Activated CD8-positive, alpha-beta memory T cell treated with anti-CD3 and anti-CD28 coated beads for 24 hours (primary cell): ENCODE measurements around the gene KCNRG.
"Not testable (repeated sequence)": the region's sequence is repeated elsewhere in the genome, so short reads cannot be mapped to it uniquely, and the experiment has no call there.

ENCODE experiments used
- DNase-seq: peaks from one replicate; pipeline ENCODE4 v3.0.0-alpha.2; 2020

Gene KCNRG

DNA sequence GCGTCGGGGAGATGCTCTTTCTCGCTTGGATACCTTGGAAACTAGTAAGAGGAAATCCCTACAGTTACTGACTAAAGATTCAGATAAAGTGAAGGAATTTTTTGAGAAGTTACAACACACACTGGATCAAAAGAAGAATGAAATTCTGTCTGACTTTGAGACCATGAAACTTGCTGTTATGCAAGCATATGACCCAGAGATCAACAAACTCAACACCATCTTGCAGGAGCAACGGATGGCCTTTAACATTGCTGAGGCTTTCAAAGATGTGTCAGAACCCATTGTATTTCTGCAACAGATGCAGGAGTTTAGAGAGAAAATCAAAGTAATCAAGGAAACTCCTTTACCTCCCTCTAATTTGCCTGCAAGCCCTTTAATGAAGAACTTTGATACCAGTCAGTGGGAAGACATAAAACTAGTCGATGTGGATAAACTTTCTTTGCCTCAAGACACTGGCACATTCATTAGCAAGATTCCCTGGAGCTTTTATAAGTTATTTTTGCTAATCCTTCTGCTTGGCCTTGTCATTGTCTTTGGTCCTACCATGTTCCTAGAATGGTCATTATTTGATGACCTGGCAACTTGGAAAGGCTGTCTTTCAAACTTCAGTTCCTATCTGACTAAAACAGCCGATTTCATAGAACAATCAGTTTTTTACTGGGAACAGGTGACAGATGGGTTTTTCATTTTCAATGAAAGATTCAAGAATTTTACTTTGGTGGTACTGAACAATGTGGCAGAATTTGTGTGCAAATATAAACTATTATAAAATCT, 2.7 kb upstream of the KCNRG start:
- no peak for DNase-seq

DNA sequence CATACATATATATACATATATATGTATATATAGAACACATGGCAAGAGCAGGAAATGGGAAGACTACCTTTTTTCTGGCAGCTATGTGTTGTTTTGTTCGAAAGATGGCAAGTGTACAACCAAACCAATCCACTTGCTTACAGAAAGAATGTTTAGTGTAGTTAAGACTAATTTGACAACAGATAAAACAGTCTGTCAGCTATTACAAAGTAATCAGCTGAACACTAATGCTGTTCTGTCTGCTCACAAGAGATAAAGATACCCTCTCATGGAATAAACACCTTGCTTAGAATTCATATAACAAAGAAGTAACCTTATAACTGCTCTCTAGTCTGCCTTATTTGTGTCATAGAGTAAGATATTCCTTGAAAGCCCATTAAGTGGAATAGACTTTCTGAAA, 858 bp upstream of the KCNRG start:
- DNase-seq, result no peak

DNA sequence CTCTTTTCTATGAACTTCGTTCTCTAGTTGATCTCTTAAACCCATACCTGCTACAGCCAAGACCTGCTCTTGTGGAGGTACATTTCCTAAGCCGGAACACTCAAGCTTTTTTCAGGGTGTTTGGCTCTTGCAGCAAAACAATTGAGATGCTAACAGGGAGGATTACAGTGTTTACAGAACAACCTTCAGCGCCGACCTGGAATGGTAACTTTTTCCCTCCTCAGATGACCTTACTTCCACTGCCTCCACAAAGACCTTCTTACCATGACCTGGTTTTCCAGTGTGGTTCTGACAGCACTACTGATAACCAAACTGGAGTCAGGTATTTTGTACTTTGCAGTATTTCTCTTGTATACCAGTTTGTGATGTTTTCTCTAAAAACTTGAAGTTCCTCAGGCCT, 506 bp downstream of the KCNRG start:
- no peak for DNase-seq

GRCh38 chr13:50016444-50016843, 1.2 kb downstream of the KCNRG start:
- DNase-seq, result no peak

- no peak for DNase-seq
Measured at GRCh38 chr13:50017819-50018218, 2.6 kb downstream of the KCNRG start.

GRCh38 chr13:50025436-50025835, 10.2 kb downstream of the KCNRG start:
- DNase-seq, result no peak

GRCh38 chr13:50026788-50027473, 11.7 kb downstream of the KCNRG start:
- DNase-seq, result no peak

DNA sequence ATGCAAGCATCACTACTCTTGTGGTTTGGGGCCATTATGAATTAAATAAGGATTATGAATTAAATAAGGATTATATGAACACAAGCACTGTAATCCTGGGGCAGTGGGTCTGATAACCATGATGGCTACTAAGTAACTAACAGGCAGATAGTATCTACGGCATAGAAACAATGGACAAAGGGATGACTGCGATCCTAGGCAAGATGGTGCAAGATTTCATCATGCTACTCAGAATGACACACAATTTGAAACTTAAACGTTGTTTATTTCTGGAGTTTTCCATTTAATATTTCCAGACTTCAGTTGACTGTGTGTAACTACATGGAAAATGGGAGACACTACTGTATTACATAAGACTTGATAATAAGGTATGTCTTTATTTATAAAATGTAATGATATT, 15.1 kb downstream of the KCNRG start:
- no peak for DNase-seq

- no peak for DNase-seq
Measured at GRCh38 chr13:50033725-50034124, 18.5 kb downstream of the KCNRG start.

DNA sequence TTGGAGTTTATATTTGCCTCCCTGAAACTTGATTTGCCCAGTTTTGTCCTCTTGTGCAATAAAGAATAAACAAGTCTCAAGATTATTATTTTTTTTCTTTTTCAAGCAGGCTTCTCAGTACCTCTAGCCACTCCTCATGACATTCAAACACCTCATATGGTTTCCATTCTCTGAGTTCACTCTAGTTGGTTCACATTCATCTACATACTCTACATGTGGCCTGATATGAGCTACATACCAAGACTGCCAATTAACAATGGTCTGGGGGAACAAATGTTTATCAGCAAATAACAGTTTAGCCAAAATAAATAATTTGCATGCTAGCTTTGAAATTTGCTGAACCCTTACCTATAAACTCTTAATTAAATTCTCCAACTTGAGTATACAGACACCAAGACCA, 22.5 kb downstream of the KCNRG start:
- no peak for DNase-seq

- DNase-seq, result no peak
Measured at GRCh38 chr13:50038266-50038665, 23.0 kb downstream of the KCNRG start.

DNA sequence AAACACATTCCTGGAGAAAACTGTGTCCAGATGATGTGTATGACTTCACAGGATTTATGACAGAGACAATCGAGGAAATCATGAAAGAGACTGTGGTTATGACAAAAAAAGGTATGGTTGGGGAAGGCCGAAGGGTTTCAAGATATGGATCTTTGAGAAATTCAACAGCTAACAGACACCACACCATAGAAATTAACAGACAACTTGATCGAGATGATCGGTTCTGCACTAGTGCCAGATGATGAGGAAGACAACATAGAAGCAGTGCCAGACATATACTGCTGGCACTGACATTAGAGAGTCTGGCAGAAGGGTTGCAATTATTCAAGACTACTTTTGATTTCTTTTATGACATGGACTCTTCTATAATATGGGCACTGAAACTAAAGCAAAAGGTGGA, 37.2 kb downstream of the KCNRG start:
- no peak for DNase-seq

DNA sequence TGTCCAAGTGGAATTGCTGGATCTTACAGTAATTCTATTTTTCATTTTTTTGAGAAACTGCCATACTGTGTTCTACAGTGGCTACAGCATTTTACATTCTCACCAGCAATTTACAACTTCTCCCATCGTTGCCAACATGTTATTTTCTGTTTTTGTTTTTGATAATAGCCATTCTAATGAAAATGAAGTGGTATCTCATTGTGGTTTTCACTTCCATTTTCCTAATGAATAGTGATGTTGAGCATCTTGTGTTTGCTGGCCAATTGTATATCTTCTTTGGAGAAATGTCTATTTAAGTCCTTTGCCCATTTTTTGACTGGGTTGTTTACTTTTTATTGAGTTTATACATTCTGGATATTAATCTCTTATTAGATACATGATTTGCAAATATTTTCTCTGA, 38.6 kb downstream of the KCNRG start:
- no peak for DNase-seq

- DNase-seq, result no peak
Measured at GRCh38 chr13:50055454-50055853, 40.2 kb downstream of the KCNRG start.

- no peak for DNase-seq
Measured at GRCh38 chr13:50060718-50061117, 45.5 kb downstream of the KCNRG start.

DNA sequence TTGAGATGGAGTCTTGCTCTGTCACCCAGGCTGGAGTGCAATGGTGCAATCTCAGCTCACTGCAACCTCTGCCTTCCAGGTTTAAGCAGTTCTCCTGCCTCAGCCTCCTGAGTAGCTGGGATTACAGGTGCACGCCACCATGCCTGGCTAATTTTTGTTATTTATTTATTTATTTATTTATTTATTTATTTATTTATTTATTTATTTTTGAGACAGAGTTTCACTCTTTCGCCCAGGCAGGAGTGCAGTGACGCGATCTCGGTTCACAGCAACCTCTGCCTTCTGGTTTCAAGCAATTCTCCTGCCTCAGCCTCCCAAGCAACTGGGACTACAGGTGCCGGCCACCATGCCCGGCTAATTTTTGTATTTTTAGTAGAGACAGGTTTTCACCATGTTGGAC, 47.1 kb downstream of the KCNRG start:
- DNase-seq, result not testable (repeated sequence)

DNA sequence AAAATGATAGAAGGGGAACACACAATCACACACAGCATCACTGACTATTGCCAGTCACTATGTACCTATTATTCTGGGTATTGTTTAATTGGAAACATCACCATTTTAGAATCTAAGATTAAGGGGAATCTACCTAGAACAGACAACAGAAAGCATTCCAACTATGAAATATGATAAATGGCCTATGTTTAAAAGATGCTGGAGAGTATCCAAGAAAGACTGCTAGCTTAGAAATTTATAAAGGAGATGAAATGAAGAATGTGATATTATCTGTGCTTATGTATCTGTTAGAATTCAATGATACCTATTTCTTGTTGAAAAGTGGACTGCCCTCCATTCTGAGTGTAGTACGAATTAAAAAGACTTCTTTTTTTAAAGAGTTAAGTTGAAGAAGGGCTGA, 50.5 kb downstream of the KCNRG start:
- no peak for DNase-seq

GRCh38 chr13:50068508-50068907, 53.3 kb downstream of the KCNRG start:
- DNase-seq, result no peak

DNA sequence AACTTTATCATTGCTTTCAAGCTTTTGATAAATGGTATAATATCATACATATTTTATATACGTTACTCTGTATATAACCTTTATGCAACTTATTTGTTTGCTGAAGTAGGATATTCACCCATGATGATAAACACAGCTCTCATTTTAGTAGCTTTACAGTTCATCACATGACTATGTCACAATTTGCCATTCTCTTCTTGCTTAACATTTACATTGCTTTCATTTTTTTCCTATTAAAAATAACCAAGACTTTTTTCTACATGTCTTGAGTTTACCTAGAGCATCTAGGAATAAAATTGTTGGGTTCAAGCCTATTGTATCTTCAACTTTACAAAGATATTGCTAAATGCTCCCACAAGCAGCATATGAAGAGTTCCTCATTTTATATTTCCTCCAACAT, 54.0 kb downstream of the KCNRG start:
- DNase-seq, result no peak

DNA sequence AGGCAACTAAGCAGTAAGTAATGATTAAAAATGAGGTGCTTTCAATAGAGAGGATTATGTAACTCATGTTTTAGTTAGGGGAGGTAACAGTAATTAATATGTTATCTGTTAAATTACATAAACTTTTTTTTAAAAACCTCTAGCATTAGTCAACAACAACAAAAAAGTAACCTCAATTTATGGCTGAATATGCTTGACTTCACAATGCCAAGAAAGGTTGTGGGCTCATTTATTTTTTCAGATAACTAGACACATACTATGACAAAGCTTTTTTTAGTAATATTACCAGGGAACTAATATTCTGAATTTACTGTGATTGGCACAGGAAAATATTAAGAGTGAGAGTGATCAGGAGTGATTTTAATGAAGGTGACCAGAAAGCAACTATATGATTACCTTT, 54.9 kb downstream of the KCNRG start:
- no peak for DNase-seq
